GM19099 (cell line): ENCODE results near the gene RC3H1.

Experiments used
- POLR2A ChIP-seq: IDR thresholded peaks from 3 replicates; pipeline ENCODE4 v1.6.1; 2011; ENCODE audit warnings: low read depth; ENCODE audit not compliant: insufficient read length; ENCODE audit errors: extremely low read depth

Gene RC3H1

GRCh38 chr1:173996995-173997394, 25.2 kb downstream of the RC3H1 start:
- TF ChIP-seq POLR2A = no peak

DNA sequence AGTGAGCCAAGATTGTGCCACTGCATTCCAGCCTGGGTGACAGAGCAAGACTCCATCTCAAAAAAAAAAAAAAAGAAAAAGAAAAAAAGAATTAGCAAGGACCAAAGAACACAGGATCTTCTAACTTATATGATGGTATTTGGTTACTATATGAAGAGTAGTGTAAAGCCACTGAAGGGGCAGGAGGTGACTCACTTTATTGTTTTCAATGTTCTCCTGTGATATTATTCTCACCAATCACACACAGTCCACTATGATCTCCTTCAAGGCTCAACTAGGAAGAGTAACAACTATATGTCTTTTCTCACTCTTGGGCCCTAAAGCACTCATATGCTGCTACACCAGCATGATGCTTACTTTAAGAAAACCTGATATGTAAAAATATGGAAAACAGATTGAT, 26.7 kb downstream of the RC3H1 start:
- no peak for TF ChIP-seq POLR2A

DNA sequence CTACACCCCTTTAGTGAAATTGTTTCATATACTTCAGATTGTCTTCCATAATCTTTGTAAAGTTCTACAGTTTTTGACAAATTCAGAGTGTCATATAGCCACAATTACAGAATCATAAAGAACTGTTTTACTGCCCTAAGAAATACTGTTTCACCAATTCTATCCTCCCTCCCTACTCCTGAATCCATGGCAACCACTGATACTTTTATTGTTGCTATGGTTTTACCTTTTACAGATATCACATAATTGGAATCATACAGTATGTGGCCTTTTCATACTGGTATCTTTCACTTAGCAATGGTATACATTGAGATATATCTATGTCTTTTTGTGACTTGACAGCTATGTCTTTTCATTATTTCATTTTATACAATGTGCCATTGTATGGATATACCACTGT, 34.1 kb downstream of the RC3H1 start:
- TF ChIP-seq POLR2A = no peak

- no peak for TF ChIP-seq POLR2A
Observed at GRCh38 chr1:173986951-173987350, 35.2 kb downstream of the RC3H1 start.

GRCh38 chr1:173970252-173970651, 51.9 kb downstream of the RC3H1 start:
- TF ChIP-seq POLR2A = no peak

DNA sequence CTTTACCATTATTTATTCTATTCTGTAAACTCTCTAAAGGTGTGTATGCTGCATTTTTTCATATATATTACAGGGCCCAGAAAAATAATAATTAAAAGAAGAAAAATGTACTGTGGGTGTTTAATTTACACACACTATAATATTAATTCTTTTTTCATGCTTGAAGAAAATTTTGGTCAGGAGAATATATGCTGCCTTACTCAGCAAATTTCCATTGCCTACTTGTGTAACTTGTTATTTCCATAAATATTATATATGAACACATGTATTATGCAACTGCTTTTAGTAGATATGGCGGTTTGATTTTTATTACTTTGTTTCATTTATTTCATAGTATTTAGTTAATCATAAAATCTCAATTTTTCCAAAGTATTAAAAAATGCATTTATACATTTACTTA, 58.7 kb downstream of the RC3H1 start:
- TF ChIP-seq POLR2A = no peak

DNA sequence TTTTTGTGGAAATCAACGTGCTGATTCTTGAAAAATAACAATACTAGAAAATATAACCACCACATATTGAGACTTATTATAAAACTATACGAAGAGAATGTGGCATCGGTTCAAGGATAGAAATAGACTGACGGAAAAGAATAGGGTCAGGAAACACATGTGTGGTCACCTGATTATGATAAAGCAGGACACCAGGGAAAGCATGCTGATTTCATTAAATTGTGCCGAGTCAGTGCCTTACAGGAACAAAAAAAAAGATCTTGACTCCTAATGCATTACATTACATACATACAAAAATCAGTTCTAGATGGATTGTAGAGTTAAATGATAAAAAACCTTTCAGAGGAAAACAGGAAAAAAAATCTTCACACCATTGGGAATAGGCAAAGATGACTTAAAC, 61.5 kb downstream of the RC3H1 start:
- no peak for TF ChIP-seq POLR2A

DNA sequence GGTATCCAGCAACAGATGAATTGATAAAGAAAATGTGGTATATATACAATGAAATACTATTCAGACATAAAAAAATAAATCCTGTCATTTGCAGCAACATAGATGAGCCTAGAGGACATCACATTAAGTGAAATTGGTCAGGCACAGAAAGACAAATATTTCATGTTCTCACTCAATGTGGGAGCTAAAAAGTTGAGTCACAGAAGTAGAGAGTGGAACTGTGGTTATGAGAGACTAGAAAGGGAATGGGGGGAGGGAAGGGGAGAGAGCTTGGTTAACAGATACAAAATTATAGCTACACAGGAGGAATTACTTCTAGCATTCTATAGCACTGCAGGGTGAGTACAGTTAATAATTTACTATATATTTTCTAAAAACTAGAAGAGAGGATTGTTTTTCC, 68.0 kb downstream of the RC3H1 start:
- no peak for TF ChIP-seq POLR2A

DNA sequence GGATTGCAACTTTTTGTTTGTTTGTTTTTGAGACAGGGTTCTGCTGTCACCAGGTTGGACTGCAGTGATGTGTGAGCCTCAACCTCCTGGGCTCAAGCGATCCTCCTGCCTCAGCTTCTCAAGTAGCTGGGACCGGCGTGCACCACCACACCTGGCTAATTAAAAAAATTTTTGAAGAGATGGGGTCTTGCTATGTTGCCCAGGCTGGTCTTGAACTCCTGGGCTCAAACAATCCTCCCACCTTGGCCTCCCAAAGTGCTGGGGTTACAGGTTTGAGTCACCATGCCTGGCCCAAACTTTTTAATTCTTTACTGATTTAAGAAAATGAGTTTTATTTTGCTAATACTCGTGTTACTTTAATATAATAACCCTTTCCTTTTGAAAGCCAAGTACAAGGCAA, 73.6 kb downstream of the RC3H1 start:
- no peak for TF ChIP-seq POLR2A

DNA sequence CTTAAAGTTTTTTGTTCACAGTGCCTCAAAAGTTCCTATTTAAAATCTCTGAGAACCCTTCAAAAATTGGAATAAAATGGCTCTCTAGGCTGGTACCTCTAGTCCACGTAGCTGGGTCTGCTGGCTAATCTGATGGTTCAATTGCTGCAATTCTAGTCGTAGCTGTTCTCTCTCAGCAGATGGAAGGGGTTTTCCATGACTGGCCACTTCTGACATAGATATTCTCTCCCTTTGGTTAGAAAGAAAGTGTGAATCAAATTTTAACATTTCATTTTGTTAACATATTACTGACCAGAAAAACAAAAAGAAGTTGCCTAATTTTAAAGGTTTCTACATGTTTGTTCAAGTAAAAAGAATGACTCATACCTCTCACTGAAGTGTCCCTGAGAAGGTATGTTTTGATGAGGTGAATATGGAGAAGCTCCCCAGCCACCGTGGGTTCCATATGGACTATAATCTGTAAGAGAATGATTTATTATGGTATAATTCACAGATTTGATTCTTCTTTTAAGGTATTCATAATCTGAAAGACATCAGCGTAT, 75.7 kb downstream of the RC3H1 start:
- TF ChIP-seq POLR2A = no peak

- no peak for TF ChIP-seq POLR2A
Observed at GRCh38 chr1:173937062-173937461, 85.1 kb downstream of the RC3H1 start.

GRCh38 chr1:173934440-173934839, 87.7 kb downstream of the RC3H1 start:
- no peak for TF ChIP-seq POLR2A

DNA sequence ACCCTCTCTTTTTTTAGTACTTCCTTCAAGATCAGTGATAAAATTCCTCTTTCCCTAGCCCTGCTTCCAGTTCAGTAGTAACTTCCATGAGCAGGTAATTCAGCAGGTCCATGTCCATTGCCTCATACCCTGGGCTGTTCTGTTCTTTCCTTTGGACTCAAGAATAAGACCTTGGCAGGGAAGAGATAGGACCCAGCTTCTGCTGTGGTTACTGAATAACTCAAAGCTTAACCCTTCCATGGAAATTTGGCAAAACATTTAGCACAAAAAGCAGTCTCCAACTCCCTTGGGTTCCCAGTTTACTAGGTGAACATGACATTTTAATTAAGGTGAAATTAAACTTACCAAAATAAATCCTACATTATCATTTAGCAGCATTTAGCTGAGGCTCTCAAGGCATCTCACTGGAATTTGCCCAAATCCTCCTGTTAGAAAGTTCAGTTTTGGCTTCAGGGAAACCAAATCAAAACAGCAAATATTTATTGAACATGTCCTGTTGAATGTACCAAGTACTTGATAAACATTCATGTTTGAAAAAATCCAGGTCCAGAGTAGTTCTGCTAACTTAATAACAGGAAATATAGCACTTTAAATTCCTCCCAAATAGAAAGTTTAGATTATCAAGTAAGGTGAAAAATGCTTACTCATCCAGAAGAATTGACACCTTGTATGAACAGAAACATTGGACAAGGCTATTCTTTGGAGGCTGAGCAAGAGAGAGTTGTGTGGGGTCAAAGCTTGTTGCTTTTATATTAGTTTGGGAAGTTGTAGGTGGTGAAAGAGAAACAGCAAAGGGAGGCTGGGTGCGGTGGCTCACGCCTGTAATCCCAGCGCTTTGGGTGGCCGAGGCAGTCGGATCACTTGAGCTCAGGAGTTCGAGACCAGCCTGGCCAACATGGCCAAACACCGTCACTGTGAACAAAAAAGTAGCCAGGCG, 96.6 kb downstream of the RC3H1 start:
- no peak for TF ChIP-seq POLR2A

GRCh38 chr1:173920861-173921260, 101.3 kb downstream of the RC3H1 start:
- no peak for TF ChIP-seq POLR2A

DNA sequence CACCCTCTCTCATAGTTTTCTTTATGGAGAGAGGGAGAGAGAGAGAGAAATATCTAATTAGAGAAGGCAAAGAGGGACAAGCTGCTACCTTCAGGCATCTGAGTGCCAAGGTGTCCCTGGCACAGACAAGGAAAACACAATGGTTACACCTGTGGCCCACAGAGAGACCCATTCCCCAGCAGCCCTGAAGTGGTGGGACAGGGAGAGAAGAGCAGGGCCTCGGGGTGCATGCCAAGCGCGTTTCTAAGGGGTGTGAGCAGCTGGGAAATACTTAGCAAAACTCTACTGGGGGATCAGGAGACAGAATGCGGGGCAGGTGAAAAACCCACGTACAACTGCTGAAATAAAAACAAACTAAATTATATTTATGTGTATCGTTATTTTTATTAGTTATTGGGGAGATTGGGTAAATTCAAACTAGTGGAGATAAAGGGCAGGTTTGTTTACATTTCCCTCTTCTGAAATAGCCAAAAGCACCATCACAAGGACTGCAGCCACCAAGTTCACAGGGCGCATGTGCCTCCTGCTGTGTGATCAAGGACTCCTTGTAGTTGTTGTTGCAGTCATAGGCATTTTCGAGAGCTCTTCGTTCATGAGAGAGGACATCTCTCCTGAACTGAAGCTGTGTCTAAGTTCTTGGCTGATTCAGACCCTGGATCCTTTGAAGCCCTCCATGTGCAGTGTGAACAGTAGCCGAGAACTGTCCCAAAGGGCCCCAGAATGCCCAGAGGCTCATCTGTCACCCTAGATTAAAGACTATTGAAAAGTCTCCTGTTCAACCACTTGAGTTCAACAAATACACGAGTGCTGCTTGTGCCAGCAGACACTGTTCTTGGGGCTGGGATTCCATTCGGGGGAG, 104.3 kb downstream of the RC3H1 start:
- TF ChIP-seq POLR2A = no peak
